HEK293 (cell line): Measurements from ENCODE around the gene SERPINA10.

ENCODE experiments used
- GLIS1 ChIP-seq: fragments of 450-650 bp; formaldehyde crosslinking; IDR thresholded peaks from 2 replicates; pipeline ENCODE4 v1.5.1; 2016; ENCODE audit warnings: missing biosample characterization, missing genetic modification characterization
- KLF1 ChIP-seq: fragments of 450-650 bp; formaldehyde crosslinking; IDR thresholded peaks from 2 replicates; pipeline ENCODE4 v1.5.1; 2016; ENCODE audit warnings: missing biosample characterization, missing genetic modification characterization
- KLF8 ChIP-seq: fragments of 450-650 bp; formaldehyde crosslinking; IDR thresholded peaks from 2 replicates; pipeline ENCODE4 v1.5.1; 2016; ENCODE audit warnings: missing biosample characterization, missing genetic modification characterization
- YY2 ChIP-seq: fragments of 450-650 bp; formaldehyde crosslinking; IDR thresholded peaks from 2 replicates; pipeline ENCODE4 v1.5.1; 2016; ENCODE audit warnings: missing biosample characterization, missing genetic modification characterization
- ZEB2 ChIP-seq: fragments of 450-650 bp; formaldehyde crosslinking; IDR thresholded peaks from 2 replicates; pipeline ENCODE4 v1.5.1; 2016; ENCODE audit warnings: missing biosample characterization, missing genetic modification characterization
- ZFHX2 ChIP-seq: fragments of 450-650 bp; formaldehyde crosslinking; conservative IDR thresholded peaks from 2 replicates; pipeline ENCODE4 v1.5.1; 2016; ENCODE audit warnings: missing biosample characterization, missing genetic modification characterization
- ZNF10 ChIP-seq: fragments of 450-650 bp; formaldehyde crosslinking; IDR thresholded peaks from 2 replicates; pipeline ENCODE4 v1.5.1; 2017; ENCODE audit warnings: missing biosample characterization, missing genetic modification characterization
- ZNF23 ChIP-seq: fragments of 450-650 bp; formaldehyde crosslinking; IDR thresholded peaks from 2 replicates; pipeline ENCODE4 v1.5.1; 2016; ENCODE audit warnings: missing biosample characterization, missing genetic modification characterization, borderline replicate concordance
- ZNF366 ChIP-seq: fragments of 450-650 bp; formaldehyde crosslinking; conservative IDR thresholded peaks from 2 replicates; pipeline ENCODE4 v1.5.1; 2016; ENCODE audit warnings: missing biosample characterization, missing genetic modification characterization
- ZNF394 ChIP-seq: fragments of 450-650 bp; formaldehyde crosslinking; IDR thresholded peaks from 2 replicates; pipeline ENCODE4 v1.5.1; 2016; ENCODE audit warnings: missing biosample characterization, missing genetic modification characterization, mild to moderate bottlenecking, moderate library complexity, borderline replicate concordance
- ZNF510 ChIP-seq: fragments of 450-650 bp; formaldehyde crosslinking; IDR thresholded peaks from 2 replicates; pipeline ENCODE4 v1.5.1; 2018; ENCODE audit warnings: mild to moderate bottlenecking, missing genetic modification characterization, missing biosample characterization; ENCODE audit not compliant: insufficient replicate concordance
- ZNF555 ChIP-seq: fragments of 450-650 bp; formaldehyde crosslinking; conservative IDR thresholded peaks from 2 replicates; pipeline ENCODE4 v1.5.1; 2017; ENCODE audit warnings: missing biosample characterization, mild to moderate bottlenecking, missing genetic modification characterization, inconsistent platforms
- ZNF629 ChIP-seq: fragments of 450-650 bp; formaldehyde crosslinking; IDR thresholded peaks from 2 replicates; pipeline ENCODE4 v1.5.1; 2017; ENCODE audit warnings: missing biosample characterization, missing genetic modification characterization
- TF ChIP-seq, protein P1 (sequence below): fragments of 450-650 bp; formaldehyde crosslinking; IDR thresholded peaks from 2 replicates; pipeline ENCODE4 v1.5.1; 2016; ENCODE audit warnings: missing biosample characterization, missing genetic modification characterization
- TF ChIP-seq, protein P2 (sequence below): fragments of 450-650 bp; formaldehyde crosslinking; IDR thresholded peaks from 2 replicates; pipeline ENCODE4 v1.5.1; 2016; ENCODE audit warnings: missing biosample characterization, missing genetic modification characterization
- TF ChIP-seq, protein P3 (sequence below): fragments of 450-650 bp; formaldehyde crosslinking; IDR thresholded peaks from 2 replicates; pipeline ENCODE4 v1.5.1; 2016; ENCODE audit warnings: missing biosample characterization, missing genetic modification characterization, borderline replicate concordance
- TF ChIP-seq, protein P4 (sequence below): fragments of 450-650 bp; formaldehyde crosslinking; IDR thresholded peaks from 2 replicates; pipeline ENCODE4 v1.5.1; 2016; ENCODE audit warnings: missing biosample characterization, missing genetic modification characterization, borderline replicate concordance

The SERPINA10 gene

DNA sequence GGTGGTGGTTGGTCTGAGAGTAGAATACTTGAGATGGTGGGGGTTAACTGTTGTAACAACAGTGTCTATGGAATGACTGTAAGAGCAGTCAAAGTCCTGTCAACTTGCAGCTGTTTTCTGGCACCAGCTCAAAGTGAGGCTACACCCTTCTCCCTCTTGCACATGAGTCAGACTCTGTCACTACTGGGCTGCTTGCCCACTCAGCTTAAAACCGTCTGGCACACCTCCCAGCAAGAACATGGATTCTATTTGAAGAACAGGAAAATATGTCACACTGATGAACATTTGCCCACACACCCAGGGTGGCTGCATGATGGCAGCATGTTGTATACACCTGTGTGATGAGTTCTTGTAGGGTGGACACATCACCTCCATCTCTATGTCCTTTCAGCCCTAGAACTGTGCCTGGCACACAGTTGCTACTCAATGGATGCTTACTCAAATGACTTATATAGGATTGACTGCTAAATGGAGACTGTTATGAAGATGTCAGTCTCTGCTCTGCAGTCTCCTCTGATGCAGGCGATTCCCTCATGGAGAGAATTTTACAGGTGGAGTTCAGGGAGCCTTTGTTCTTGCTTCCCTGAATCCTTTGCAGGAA is 49.4 kb upstream of the SERPINA10 start (continued):
- TF ChIP-seq, protein P1, sequence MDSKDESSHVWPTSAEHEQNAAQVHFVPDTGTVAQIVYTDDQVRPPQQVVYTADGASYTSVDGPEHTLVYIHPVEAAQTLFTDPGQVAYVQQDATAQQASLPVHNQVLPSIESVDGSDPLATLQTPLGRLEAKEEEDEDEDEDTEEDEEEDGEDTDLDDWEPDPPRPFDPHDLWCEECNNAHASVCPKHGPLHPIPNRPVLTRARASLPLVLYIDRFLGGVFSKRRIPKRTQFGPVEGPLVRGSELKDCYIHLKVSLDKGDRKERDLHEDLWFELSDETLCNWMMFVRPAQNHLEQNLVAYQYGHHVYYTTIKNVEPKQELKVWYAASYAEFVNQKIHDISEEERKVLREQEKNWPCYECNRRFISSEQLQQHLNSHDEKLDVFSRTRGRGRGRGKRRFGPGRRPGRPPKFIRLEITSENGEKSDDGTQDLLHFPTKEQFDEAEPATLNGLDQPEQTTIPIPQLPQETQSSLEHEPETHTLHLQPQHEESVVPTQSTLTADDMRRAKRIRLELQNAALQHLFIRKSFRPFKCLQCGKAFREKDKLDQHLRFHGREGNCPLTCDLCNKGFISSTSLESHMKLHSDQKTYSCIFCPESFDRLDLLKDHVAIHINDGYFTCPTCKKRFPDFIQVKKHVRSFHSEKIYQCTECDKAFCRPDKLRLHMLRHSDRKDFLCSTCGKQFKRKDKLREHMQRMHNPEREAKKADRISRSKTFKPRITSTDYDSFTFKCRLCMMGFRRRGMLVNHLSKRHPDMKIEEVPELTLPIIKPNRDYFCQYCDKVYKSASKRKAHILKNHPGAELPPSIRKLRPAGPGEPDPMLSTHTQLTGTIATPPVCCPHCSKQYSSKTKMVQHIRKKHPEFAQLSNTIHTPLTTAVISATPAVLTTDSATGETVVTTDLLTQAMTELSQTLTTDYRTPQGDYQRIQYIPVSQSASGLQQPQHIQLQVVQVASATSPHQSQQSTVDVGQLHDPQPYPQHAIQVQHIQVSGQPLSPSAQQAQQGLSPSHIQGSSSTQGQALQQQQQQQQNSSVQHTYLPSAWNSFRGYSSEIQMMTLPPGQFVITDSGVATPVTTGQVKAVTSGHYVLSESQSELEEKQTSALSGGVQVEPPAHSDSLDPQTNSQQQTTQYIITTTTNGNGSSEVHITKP, result peak; percentile 71; the same call in 1 of the 2 replicates
- TF ChIP-seq, protein P2, sequence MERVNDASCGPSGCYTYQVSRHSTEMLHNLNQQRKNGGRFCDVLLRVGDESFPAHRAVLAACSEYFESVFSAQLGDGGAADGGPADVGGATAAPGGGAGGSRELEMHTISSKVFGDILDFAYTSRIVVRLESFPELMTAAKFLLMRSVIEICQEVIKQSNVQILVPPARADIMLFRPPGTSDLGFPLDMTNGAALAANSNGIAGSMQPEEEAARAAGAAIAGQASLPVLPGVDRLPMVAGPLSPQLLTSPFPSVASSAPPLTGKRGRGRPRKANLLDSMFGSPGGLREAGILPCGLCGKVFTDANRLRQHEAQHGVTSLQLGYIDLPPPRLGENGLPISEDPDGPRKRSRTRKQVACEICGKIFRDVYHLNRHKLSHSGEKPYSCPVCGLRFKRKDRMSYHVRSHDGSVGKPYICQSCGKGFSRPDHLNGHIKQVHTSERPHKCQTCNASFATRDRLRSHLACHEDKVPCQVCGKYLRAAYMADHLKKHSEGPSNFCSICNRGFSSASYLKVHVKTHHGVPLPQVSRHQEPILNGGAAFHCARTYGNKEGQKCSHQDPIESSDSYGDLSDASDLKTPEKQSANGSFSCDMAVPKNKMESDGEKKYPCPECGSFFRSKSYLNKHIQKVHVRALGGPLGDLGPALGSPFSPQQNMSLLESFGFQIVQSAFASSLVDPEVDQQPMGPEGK, result peak; percentile 18; the same call in 1 of the 2 replicates
- TF ChIP-seq KLF1 (tag by site-specific recombination) (peak; percentile 70), ZNF629 (tag by site-specific recombination) (peak; percentile 67), ZNF23 (tag by site-specific recombination) (no peak), ZNF394 (tag by site-specific recombination) (peak; percentile 22; the same call in 1 of the 2 replicates), GLIS1 (peak; percentile 45), ZFHX2 (0 out of 2 replicates have a peak, but pooled peaks have one; percentile 8), YY2 (tag by site-specific recombination) (no peak), ZEB2 (tag by site-specific recombination) (peak; percentile 78; the same call in 1 of the 2 replicates), ZNF510 (no peak), KLF8 (tag by site-specific recombination) (peak; percentile 60), ZNF366 (tag by site-specific recombination) (peak; percentile 80), ZNF555 (tag by site-specific recombination) (no peak), ZNF10 (tag by site-specific recombination) (peak; percentile 69)
- TF ChIP-seq, protein P3, sequence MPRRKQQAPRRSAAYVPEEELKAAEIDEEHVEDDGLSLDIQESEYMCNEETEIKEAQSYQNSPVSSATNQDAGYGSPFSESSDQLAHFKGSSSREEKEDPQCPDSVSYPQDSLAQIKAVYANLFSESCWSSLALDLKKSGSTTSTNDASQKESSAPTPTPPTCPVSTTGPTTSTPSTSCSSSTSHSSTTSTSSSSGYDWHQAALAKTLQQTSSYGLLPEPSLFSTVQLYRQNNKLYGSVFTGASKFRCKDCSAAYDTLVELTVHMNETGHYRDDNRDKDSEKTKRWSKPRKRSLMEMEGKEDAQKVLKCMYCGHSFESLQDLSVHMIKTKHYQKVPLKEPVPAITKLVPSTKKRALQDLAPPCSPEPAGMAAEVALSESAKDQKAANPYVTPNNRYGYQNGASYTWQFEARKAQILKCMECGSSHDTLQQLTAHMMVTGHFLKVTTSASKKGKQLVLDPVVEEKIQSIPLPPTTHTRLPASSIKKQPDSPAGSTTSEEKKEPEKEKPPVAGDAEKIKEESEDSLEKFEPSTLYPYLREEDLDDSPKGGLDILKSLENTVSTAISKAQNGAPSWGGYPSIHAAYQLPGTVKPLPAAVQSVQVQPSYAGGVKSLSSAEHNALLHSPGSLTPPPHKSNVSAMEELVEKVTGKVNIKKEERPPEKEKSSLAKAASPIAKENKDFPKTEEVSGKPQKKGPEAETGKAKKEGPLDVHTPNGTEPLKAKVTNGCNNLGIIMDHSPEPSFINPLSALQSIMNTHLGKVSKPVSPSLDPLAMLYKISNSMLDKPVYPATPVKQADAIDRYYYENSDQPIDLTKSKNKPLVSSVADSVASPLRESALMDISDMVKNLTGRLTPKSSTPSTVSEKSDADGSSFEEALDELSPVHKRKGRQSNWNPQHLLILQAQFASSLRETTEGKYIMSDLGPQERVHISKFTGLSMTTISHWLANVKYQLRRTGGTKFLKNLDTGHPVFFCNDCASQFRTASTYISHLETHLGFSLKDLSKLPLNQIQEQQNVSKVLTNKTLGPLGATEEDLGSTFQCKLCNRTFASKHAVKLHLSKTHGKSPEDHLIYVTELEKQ (tag by site-specific recombination), result peak; percentile 70; the same call in 1 of the 2 replicates
- TF ChIP-seq, protein P4, sequence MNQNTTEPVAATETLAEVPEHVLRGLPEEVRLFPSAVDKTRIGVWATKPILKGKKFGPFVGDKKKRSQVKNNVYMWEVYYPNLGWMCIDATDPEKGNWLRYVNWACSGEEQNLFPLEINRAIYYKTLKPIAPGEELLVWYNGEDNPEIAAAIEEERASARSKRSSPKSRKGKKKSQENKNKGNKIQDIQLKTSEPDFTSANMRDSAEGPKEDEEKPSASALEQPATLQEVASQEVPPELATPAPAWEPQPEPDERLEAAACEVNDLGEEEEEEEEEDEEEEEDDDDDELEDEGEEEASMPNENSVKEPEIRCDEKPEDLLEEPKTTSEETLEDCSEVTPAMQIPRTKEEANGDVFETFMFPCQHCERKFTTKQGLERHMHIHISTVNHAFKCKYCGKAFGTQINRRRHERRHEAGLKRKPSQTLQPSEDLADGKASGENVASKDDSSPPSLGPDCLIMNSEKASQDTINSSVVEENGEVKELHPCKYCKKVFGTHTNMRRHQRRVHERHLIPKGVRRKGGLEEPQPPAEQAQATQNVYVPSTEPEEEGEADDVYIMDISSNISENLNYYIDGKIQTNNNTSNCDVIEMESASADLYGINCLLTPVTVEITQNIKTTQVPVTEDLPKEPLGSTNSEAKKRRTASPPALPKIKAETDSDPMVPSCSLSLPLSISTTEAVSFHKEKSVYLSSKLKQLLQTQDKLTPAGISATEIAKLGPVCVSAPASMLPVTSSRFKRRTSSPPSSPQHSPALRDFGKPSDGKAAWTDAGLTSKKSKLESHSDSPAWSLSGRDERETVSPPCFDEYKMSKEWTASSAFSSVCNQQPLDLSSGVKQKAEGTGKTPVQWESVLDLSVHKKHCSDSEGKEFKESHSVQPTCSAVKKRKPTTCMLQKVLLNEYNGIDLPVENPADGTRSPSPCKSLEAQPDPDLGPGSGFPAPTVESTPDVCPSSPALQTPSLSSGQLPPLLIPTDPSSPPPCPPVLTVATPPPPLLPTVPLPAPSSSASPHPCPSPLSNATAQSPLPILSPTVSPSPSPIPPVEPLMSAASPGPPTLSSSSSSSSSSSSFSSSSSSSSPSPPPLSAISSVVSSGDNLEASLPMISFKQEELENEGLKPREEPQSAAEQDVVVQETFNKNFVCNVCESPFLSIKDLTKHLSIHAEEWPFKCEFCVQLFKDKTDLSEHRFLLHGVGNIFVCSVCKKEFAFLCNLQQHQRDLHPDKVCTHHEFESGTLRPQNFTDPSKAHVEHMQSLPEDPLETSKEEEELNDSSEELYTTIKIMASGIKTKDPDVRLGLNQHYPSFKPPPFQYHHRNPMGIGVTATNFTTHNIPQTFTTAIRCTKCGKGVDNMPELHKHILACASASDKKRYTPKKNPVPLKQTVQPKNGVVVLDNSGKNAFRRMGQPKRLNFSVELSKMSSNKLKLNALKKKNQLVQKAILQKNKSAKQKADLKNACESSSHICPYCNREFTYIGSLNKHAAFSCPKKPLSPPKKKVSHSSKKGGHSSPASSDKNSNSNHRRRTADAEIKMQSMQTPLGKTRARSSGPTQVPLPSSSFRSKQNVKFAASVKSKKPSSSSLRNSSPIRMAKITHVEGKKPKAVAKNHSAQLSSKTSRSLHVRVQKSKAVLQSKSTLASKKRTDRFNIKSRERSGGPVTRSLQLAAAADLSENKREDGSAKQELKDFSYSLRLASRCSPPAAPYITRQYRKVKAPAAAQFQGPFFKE (tag by site-specific recombination), result no peak
